Right hindlimb (tissue), 1 donor: ENCODE measurements around the gene ZNF350.
"Not testable (repeated sequence)": the region's sequence is repeated elsewhere in the genome, so short reads cannot be mapped to it uniquely, and the experiment has no call there.

Experiments
- DNase-seq: peaks from one replicate; pipeline ENCODE4 v3.0.0-alpha.2; 2018

Gene ZNF350

GRCh38 chr19:51986309-51987291 lies at the start of gene ZNF350:
TSS of gene ZNF350 (minus strand) at chr19:51986840. CDS start at chr19:51974360, 12,480 bp downstream.
- peak; percentile 96 for DNase-seq

GRCh38 chr19:52034051-52034728 lies 47.5 kb upstream of the ZNF350 start:
- no peak for DNase-seq

- no peak for DNase-seq
Measured at GRCh38 chr19:52028780-52029123, 42.1 kb upstream of the ZNF350 start.

GRCh38 chr19:52028027-52028779 lies 41.6 kb upstream of the ZNF350 start, which contains the start of gene ZNF614:
TSS of gene ZNF614 (minus strand) at chr19:52028379. CDS start at chr19:52025745, 2,634 bp downstream.
- peak; percentile 94 for DNase-seq

GRCh38 chr19:52026255-52026990 lies 39.8 kb upstream of the ZNF350 start:
- DNase-seq, result not testable (repeated sequence)

- not testable (repeated sequence) for DNase-seq
Measured at GRCh38 chr19:52024478-52024877, 37.8 kb upstream of the ZNF350 start.

GRCh38 chr19:52022193-52022592 lies 35.6 kb upstream of the ZNF350 start:
- DNase-seq, result no peak

GRCh38 chr19:52020506-52020905 lies 33.9 kb upstream of the ZNF350 start:
- no peak for DNase-seq

- DNase-seq, result no peak
Measured at GRCh38 chr19:52010674-52011073, 24.0 kb upstream of the ZNF350 start.

- peak; percentile 94 for DNase-seq
Measured at GRCh38 chr19:52007806-52008557, 21.3 kb upstream of the ZNF350 start, which contains the start of gene ZNF615. TSS of gene ZNF615 (minus strand) at chr19:52008211. CDS start at chr19:52003711, 4,500 bp downstream.

GRCh38 chr19:52007451-52007805 lies 20.8 kb upstream of the ZNF350 start:
- DNase-seq, result no peak

- DNase-seq, result no peak
Measured at GRCh38 chr19:51994048-51994644, 7.5 kb upstream of the ZNF350 start.

GRCh38 chr19:51993422-51993821 lies 6.8 kb upstream of the ZNF350 start:
- DNase-seq, result no peak

- no peak for DNase-seq
Measured at GRCh38 chr19:51983361-51983760, 3.3 kb downstream of the ZNF350 start.

GRCh38 chr19:51980926-51981325 lies 5.7 kb downstream of the ZNF350 start:
- not testable (repeated sequence) for DNase-seq

GRCh38 chr19:51980116-51980736 lies 6.4 kb downstream of the ZNF350 start:
- no peak for DNase-seq

- no peak for DNase-seq
Measured at GRCh38 chr19:51978882-51979281, 7.8 kb downstream of the ZNF350 start.

GRCh38 chr19:51977346-51977745 lies 9.3 kb downstream of the ZNF350 start:
- no peak for DNase-seq

- no peak for DNase-seq
Measured at GRCh38 chr19:51976852-51977251, 9.8 kb downstream of the ZNF350 start.

- DNase-seq, result not testable (repeated sequence)
Measured at GRCh38 chr19:51975787-51976186, 10.9 kb downstream of the ZNF350 start.

- DNase-seq, result no peak
Measured at GRCh38 chr19:51971624-51972023, 15.0 kb downstream of the ZNF350 start.
